ENCODE results near the gene NCAM1. TPM values are rescaled to one million over a fixed set of nuclear protein-coding genes. Genes with fewer than 3 reads are reported as not detected.
A peak's percentile ranks its signal among the peaks of the same experiment; 100 is the strongest.

NCAM1 gene
- total RNA-seq, 1 donor from 2014 or later: 244 TPM

DNA sequence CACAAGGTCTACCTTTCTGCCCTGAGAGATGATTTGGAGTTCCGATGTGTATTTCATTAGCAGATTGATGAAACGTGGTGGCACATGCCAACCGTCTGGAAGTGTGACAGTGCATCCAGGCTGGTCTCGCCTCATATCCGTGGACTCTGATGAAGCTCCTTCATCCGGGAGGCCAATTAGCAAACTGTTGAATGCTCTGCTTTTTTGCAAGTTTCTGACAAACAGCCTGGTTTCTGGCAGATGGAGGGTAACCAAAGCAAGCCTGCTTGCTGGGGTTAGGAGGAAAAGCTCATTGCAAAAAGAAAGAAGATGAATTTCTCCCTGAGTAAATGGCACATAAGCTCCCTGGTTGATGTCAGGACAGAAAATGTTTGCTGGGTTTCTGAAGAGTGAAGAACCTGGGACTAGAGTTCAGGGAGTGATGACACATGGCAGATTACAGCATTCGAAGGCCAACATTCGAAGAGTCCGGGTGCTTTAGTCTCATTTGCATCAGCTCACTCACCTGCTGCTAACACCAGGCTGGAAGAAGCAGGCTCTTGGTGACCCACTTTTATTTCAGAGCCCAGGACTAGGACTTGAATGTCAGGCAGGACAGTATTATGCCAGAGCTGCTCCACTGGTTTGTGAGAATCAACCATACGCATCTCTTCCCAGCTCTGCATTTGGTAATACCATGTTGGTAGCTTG, 217.3 kb downstream of the NCAM1 start:
- ATAC-seq (peak; percentile 37), DNase-seq (no peak)

DNA sequence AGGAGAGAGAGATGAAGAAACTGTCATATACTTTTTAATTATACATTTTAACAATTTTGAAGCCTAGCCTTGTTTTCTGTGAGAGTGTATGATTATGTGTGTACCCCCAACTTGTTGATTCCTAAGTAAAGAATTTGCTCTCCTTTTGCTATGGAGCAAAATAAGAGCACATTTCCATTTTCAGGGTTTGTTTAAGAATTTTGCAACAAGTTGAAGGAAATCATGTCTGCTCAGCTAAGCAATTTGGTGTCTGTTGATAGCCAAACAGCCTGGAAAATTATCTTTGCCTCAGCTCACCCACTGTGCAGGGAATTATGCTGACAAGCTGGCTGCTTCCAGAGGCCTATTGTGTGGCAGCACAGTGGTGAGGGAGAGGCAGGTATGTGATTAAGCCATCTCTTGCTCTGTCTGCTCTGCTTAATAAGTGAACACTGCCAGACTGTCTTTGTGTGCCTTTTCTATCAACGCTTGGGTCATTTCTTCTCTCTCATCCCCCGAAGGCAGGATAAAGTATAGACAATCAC, 218.0 kb downstream of the NCAM1 start:
- intact Hi-C loops (cut with micrococcal nuclease): no loop called here
- ATAC-seq: peak; percentile 45
- no peak for DNase-seq

More for the DNA sequence above, 217.3 kb downstream of the NCAM1 start:
- intact Hi-C loops (cut with micrococcal nuclease): no loop called here

- no peak for ATAC-seq
- intact Hi-C loops (cut with micrococcal nuclease): no loop called here
- no peak for DNase-seq
Measured at GRCh38 chr11:113181094-113181493, 219.9 kb downstream of the NCAM1 start.

GRCh38 chr11:113182288-113182687, 221.1 kb downstream of the NCAM1 start:
- no peak for DNase-seq
- intact Hi-C loops (cut with micrococcal nuclease): no loop called here
- ATAC-seq: no peak

DNA sequence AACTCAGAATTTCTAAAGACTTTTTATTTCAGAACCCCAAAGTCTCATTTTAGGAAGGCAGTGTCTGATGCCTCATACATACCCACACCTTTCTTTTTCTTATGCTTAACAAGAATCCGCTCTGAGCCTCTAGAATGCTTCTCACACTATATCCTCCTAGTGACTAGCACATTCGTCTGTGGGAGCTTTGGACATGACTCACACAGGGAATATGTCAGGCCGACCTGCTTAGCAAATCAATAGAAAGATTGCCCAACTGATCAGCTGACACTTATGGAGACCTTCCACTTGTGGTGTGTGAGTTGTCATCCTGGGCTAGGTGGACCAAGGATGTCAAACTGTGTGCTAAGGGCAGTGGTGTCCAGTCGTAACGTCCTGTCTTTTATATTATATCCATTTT, 223.3 kb downstream of the NCAM1 start:
- no peak for DNase-seq
- intact Hi-C loops (cut with micrococcal nuclease): no loop called here

GRCh38 chr11:113188371-113188834, 227.2 kb downstream of the NCAM1 start:
- DNase-seq (no peak), ATAC-seq (no peak)
- intact Hi-C loops (cut with micrococcal nuclease): no loop called here

More for the DNA sequence above, 223.3 kb downstream of the NCAM1 start:
- ATAC-seq: no peak

GRCh38 chr11:113189909-113190667, 228.9 kb downstream of the NCAM1 start:
- ATAC-seq: peak; percentile 81
- intact Hi-C loops (cut with micrococcal nuclease): no loop called here

DNA sequence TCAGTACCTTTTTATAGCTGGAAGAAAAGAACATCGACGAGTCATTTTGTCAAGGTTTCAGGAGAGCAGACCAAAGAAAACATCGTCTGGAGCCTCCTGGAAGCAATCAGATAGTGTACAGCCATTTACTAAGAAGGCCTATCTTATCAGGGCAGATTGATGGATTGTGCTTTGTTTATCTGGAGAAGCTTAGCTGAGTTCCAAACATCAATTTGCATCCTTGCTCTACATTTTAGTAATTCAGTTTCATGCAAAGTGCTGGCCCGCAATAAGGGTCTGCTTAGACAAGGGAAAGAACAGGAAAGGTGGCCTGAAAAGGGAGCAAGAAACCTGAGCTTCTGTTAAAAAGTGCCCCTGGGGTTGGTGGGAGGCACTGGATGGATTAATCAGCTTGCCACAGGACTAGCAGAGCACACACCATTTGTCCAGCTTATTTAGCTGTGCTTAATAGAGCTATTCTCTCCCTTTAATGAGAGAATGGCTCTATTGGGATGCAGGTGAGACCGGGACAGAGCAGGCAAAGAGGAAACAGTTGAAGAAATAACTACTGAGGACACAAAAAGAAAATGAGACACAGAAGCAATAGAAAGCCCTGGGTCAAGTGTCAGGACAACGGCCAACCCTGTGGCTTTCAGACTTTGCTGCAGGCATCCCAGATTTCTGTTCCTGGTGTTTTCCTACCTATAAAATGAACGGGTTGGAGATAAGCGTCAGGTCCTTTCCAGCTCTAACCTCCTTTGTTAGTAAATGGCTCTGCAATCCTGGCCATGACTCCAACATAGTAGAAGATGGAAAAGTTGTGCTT, 231.1 kb downstream of the NCAM1 start:
- DNase-seq (no peak), ATAC-seq (peak; percentile 4)
- intact Hi-C loops (cut with micrococcal nuclease): no loop called here

More at GRCh38 chr11:113189909-113190667, 228.9 kb downstream of the NCAM1 start:
- peak; percentile 74 for DNase-seq

DNA sequence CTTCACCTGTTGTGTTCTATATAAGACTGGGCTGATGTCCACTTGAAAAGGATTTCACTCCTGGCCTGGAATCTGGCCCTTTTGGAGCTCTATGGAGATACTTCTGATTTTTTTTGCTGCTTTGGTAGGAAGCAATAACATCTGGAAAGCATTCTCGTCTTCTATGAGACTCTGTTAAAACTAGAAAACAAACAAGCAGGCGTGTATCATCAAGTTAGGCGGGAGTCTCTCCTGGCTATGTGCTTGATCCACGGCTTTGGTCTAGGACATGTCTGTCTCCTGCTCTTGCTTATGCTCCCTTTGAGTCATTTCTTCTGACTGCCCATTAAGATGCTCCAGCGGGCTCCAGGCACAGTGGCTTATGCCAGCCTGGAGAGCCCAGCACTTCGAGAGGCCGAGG, 231.8 kb downstream of the NCAM1 start:
- ATAC-seq (peak; percentile 50), DNase-seq (peak; percentile 32)
- intact Hi-C loops (cut with micrococcal nuclease): no loop called here

DNA sequence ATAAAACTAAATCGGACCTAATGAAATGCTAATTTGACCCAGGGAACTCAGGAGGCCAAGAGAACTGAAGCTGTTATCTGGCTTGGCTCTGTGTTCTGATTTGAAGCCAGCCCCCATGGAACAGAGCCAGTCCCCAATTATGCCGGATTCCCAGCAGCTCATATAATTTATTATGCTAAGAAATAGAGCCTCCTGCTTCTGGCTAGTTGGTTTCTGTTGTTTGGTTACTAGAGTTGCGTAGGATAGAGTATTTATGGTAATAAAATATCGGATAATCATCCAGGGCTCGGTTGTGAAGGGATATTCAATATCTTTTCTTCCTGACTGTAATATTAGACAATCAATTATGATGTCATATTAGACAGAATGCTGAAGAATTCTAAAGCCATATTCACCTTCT, 232.7 kb downstream of the NCAM1 start:
- intact Hi-C loops (cut with micrococcal nuclease): no loop called here
- DNase-seq (peak; percentile 75), ATAC-seq (peak; percentile 65)

- intact Hi-C loops (cut with micrococcal nuclease): loop anchor here (2.0 kb wide), 1 partner anchor 35 kb away; no protein-coding TSS in a partner anchor
- DNase-seq (no peak), ATAC-seq (no peak)
Measured at GRCh38 chr11:113195728-113196127, 234.5 kb downstream of the NCAM1 start.

DNA sequence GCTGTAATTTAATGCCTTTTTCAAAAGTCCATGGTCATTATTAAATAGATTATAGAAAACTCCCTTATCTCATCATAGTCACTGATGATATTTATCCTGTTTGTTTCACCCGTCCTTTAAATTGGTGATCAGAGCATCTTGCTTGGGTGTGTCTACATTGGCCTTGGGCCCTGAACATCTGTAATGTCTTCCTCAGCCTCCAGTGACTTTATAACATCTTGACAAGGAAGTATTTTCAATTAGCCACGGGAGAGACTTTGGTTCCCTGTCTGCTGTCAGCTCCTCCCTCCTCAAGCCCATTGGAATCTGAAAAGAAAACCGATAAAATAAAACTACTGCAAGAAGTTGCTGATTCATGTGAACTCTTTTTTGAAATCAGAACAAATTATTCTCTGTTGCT, 236.2 kb downstream of the NCAM1 start:
- DNase-seq (no peak), ATAC-seq (no peak)
- intact Hi-C loops (cut with micrococcal nuclease): loop anchor here (2.0 kb wide), 1 partner anchor 33 kb away; no protein-coding TSS in a partner anchor

DNA sequence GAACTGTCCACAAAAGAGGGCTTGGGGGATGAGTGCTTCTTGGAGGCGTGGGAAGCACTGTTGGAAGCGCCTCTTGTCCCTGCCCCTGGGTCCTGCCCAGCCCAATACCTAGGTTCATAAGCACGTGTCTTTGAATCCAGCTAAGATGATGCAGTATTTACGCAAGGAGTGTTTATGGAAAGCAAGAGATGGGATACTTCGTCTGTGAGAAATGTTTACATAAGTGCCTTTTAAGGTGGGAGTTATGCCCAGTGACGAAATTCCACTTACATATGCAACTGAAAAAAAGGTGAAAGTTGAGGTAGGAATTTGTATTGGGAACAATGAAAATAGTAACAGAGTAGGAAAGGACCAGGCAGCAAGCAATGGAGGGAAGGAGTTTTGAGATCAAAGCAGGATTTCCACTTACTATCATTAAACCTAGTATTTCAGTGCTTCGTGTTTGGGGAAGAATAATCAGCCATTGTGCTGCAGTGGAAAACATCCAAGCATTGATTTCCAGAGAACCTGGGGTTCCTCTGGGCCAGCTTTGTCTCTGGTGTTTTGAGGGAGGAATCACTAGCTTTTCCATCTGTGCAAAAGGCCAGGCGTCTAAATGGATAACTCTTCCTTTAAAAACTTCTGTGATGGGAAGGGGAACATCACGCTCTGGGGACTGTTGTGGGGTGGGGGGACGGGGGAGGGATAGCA, 237.9 kb downstream of the NCAM1 start:
- DNase-seq: no peak
- intact Hi-C loops (cut with micrococcal nuclease): no loop called here
- ATAC-seq: no peak

- intact Hi-C loops (cut with micrococcal nuclease): no loop called here
- DNase-seq (no peak), ATAC-seq (peak; percentile 41)
Measured at GRCh38 chr11:113199866-113200265, 238.6 kb downstream of the NCAM1 start.

DNA sequence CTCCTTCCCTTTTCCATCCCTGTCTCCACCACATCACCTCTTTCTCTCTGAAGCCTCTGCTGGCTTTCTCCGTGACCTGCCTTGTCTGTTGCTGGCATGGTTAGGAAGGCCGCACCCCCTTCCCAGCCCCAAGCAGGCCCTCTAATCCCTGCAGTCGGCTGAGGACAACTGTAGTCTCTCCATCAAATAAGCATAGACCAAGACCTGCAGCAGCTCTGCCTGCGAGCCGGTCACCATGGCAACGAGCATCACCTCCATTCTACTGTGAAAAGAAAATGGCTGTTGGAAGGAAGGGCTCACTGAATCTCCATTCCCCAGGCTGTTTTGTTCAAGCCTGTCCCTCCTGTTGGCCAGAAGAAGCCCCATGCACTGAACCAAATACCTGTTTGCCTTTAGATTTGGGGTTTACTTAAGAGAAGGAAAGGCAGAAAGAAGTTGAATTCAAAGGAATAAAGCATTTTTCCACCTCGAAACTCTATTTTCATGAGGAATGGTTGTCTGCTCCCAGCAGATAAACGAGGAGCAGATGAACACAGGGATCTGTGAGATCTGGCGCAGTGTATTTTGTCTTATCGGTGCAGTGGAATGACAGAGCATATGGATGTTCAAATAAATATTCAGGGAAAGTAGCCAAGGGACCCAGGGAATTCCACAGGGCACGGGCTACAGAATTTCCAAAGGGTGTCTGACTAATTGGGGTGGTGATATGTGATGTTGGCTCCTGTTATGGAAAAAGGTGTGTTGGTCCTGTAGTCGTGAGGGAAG, 240.0 kb downstream of the NCAM1 start:
- ATAC-seq: no peak
- intact Hi-C loops (cut with micrococcal nuclease): no loop called here
- DNase-seq: no peak

DNA sequence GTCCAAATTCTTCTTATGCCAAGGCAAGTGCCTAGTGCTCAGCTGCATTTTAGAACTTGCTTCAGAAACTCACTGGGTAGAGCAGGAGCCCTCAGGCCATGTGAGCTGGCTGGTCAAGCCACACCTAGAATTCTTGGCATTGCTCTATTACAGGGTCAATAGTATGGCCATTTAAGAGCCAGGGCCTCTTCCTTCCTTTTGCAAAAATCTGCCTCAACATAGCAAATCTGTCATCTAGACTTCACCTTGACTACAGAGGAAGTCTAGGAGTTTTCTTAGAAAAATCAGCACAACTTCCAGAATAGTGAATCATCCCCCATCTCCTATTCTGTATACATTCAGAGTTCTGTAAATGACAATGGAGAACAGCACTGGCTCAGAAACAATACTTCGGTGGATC, 241.2 kb downstream of the NCAM1 start:
- intact Hi-C loops (cut with micrococcal nuclease): no loop called here
- DNase-seq (no peak), ATAC-seq (no peak)

GRCh38 chr11:113203141-113203753, 242.0 kb downstream of the NCAM1 start:
- no peak for DNase-seq
- peak; percentile 11 for ATAC-seq
- intact Hi-C loops (cut with micrococcal nuclease): no loop called here

DNA sequence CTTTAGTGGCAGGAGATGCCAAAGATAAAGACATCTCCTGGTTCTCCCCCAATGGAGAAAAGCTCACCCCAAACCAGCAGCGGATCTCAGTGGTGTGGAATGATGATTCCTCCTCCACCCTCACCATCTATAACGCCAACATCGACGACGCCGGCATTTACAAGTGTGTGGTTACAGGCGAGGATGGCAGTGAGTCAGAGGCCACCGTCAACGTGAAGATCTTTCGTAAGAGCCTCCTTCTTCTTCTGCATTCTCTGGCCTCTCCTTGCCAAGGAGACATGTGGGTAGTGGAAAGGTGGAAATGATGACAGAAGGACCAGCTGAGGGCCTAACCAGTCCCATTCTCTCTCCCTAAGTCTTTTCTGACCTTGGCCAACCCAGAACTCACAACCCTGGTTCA, 243.1 kb downstream of the NCAM1 start:
- ATAC-seq (no peak), DNase-seq (no peak)
- intact Hi-C loops (cut with micrococcal nuclease): no loop called here

Data from left ventricle myocardium superior (tissue), 1 donor.